Body of pancreas (tissue), 4 donors: ENCODE measurements around the gene SCN9A. TPM values are rescaled to one million over a fixed set of nuclear protein-coding genes. Genes with fewer than 3 reads are reported as not detected.
"Not testable (repeated sequence)": the region's sequence is repeated elsewhere in the genome, so short reads cannot be mapped to it uniquely, and the experiment has no call there.

Source experiments
- ATAC-seq: fragments of 150-250 bp; one replicate; pipeline ENCODE4 v1.9.1; 2016
- DNase-seq, 4 donors: peaks; one replicate each; pipeline ENCODE4 v3.0.0-alpha.2; 2019
- H3K27ac ChIP-seq, 4 donors: fragments of 200-600 bp; sonication (generic); 1 replicate in 3 of 4; 2 replicates in 1 of 4; pipeline versions ENCODE4 v1.5.1 to v1.6.1; 2016 to 2019; ENCODE audit warnings: mild to moderate bottlenecking in 1 of 4, mixed read lengths in 1 of 4, moderate library complexity in 1 of 4
- H3K27me3 ChIP-seq, 2 donors: fragments of 200-600 bp; sonication (generic); one replicate each; pipeline ENCODE4 v1.6.0; 2016; ENCODE audit warnings: mild to moderate bottlenecking in 1 of 2
- H3K36me3 ChIP-seq, 2 donors: fragments of 200-600 bp; sonication (generic); replicated peaks in 1 of 2; 2 replicates each; pipeline ENCODE4 v1.5.1; 2016; ENCODE audit warnings: low read depth in 2 of 2; ENCODE audit not compliant: insufficient read depth in 1 of 2
- H3K4me1 ChIP-seq: fragments of 200-600 bp; sonication (generic); one replicate; pipeline ENCODE4 v1.6.0; 2016
- H3K4me3 ChIP-seq, 2 donors: fragments of 200-600 bp; sonication (generic); 1 replicate in 1 of 2; 2 replicates in 1 of 2; pipeline ENCODE4 v1.5.1; 2016 to 2019
- H3K9me3 ChIP-seq, 3 donors: fragments of 200-600 bp; sonication (generic); 1 replicate in 2 of 3; 2 replicates in 1 of 3; pipeline ENCODE4 v1.5.1; 2016
- CTCF ChIP-seq, 7 experiments: fragments of 450-650 bp in 4 of 7; fragments of 200-600 bp in 3 of 7; sonication (generic) in 3 of 7; IDR thresholded peaks; one replicate each; pipeline ENCODE4 v1.5.1; 2016 to 2019; ENCODE audit warnings: antibody characterized with exemption in 7 of 7
- POLR2A ChIP-seq, 3 donors: fragments of 450-650 bp; IDR thresholded peaks; one replicate each; pipeline ENCODE4 v1.6.1; 2016; ENCODE audit warnings: antibody characterized with exemption in 3 of 3, mild to moderate bottlenecking in 2 of 3
- WGBS, 2 donors: methylation state at CpG; one replicate each; pipeline ENCODE4 v1.1.5; 2017; 5-methylcytosine and 5-hydroxymethylcytosine counted together
- intact Hi-C: fragments of 100-400 bp; cut with DNase I; formaldehyde crosslinking; loops from one replicate; pipeline ENCODE4 v1.15.1; 2023
- total RNA-seq, 2 donors: library from RNA; depleted of rRNA; stranded (reverse); fragments of >200 nt; gene quantifications; one replicate each; pipeline ENCODE4 v1.1.0, GENCODE V29; 2016

The SCN9A gene
- total RNA-seq, 2 donors from 2014 or later, result 9.9 to 11.9 TPM

- no peaks in the 10 kb centered on the region for H3K36me3 ChIP-seq
- H3K4me3 ChIP-seq, result no peak overlapping the region
- no peak for TF ChIP-seq POLR2A (IDR thresholded peaks at IDR 0.05)
- 27 to 36% methylated on average over 4 of the region's 4 CpGs for WGBS, 2 donors
- DNase-seq (peak in 3 of 4 donors; percentile 16 to 52 (median 30)), ATAC-seq (peak; percentile 96)
- H3K9me3 ChIP-seq, result peaks cover 0 to 3% (median 0%) of the 10 kb centered on the region in 3 donors
- intact Hi-C loops, result no loop called here
- H3K4me1 ChIP-seq, result peaks cover 14% of the 10 kb centered on the region
- no peaks in the 10 kb centered on the region for H3K27me3 ChIP-seq
- H3K27ac ChIP-seq, result peak overlapping the region; percentile 21 to 73 (median 68)
Observed at GRCh38 chr2:166230024-166230723, 145.6 kb downstream of the SCN9A start.

GRCh38 chr2:166229678-166230023 lies 146.1 kb downstream of the SCN9A start:
- ATAC-seq (peak; percentile 89), DNase-seq (peak in 1 of 4 donors; percentile 3)
- intact Hi-C loops, result no loop called here
- H3K4me1 ChIP-seq, result peaks cover 14% of the 10 kb centered on the region
- H3K27ac ChIP-seq, result peak overlapping the region in 3 of 4 donors; percentile 66 to 73 (median 70)
- H3K27me3 ChIP-seq, result no peaks in the 10 kb centered on the region
- peaks cover 0 to 3% (median 0%) of the 10 kb centered on the region in 3 donors for H3K9me3 ChIP-seq
- H3K36me3 ChIP-seq, result no peaks in the 10 kb centered on the region
- TF ChIP-seq POLR2A (IDR thresholded peaks at IDR 0.05) (no peak), CTCF (IDR thresholded peaks at IDR 0.05) (no peak)
- H3K4me3 ChIP-seq, result no peak overlapping the region

- no peak for ATAC-seq
Observed at GRCh38 chr2:166224197-166224596, 151.5 kb downstream of the SCN9A start.

GRCh38 chr2:166223298-166223697 lies 152.4 kb downstream of the SCN9A start:
- Histone ChIP-seq H3K4me1 (no peaks in the 10 kb centered on the region), H3K9me3 (peaks cover 0 to 3% (median 0%) of the 10 kb centered on the region in 3 donors), H3K27me3 (no peaks in the 10 kb centered on the region), H3K4me3 (no peak overlapping the region), H3K27ac (no peak overlapping the region), H3K36me3 (no peaks in the 10 kb centered on the region)
- DNase-seq (no peak), ATAC-seq (no peak)
- intact Hi-C loops, result no loop called here
- 96 to 97% methylated on average over 4 of the region's 4 CpGs for WGBS, 2 donors
- no peak for TF ChIP-seq CTCF (IDR thresholded peaks at IDR 0.05)

More at GRCh38 chr2:166224197-166224596, 151.5 kb downstream of the SCN9A start:
- Histone ChIP-seq H3K4me3 (no peak overlapping the region), H3K27me3 (no peaks in the 10 kb centered on the region), H3K4me1 (no peaks in the 10 kb centered on the region), H3K36me3 (no peaks in the 10 kb centered on the region), H3K9me3 (peaks cover 0 to 3% (median 0%) of the 10 kb centered on the region in 3 donors), H3K27ac (no peak overlapping the region)
- no peak for DNase-seq
- TF ChIP-seq CTCF (IDR thresholded peaks at IDR 0.05) (no peak), POLR2A (IDR thresholded peaks at IDR 0.05) (no peak)
- intact Hi-C loops, result no loop called here

GRCh38 chr2:166211079-166211478 lies 164.7 kb downstream of the SCN9A start:
- TF ChIP-seq CTCF (IDR thresholded peaks at IDR 0.05), result no peak
- no peak for TF ChIP-seq POLR2A (IDR thresholded peaks at IDR 0.05)
- no peak for DNase-seq
- Histone ChIP-seq H3K27me3 (no peaks in the 10 kb centered on the region), H3K4me3 (no peak overlapping the region), H3K27ac (no peak overlapping the region), H3K9me3 (peaks cover 0 to 8% (median 0%) of the 10 kb centered on the region in 3 donors), H3K4me1 (no peaks in the 10 kb centered on the region), H3K36me3 (no peaks in the 10 kb centered on the region)
- intact Hi-C loops, result no loop called here
- ATAC-seq, result no peak
- WGBS, 2 donors, result 75 to 82% methylated on average over 1 of the region's 1 CpG

- H3K4me3 ChIP-seq, intact Hi-C loops, ATAC-seq, DNase-seq, H3K27ac ChIP-seq, H3K27me3 ChIP-seq, H3K9me3 ChIP-seq, H3K36me3 ChIP-seq, H3K4me1 ChIP-seq: not testable (repeated sequence)
- WGBS, 2 donors, result 86 to 99% methylated on average over 4 of the region's 4 CpGs
Observed at GRCh38 chr2:166209944-166210343, 165.8 kb downstream of the SCN9A start.

- ATAC-seq, DNase-seq, H3K27me3 ChIP-seq: not testable (repeated sequence)
Observed at GRCh38 chr2:166209367-166209766, 166.4 kb downstream of the SCN9A start.

GRCh38 chr2:166206153-166206552 lies 169.6 kb downstream of the SCN9A start:
- DNase-seq, H3K36me3 ChIP-seq, H3K27me3 ChIP-seq, H3K9me3 ChIP-seq, H3K4me3 ChIP-seq, intact Hi-C loops, H3K4me1 ChIP-seq, H3K27ac ChIP-seq, ATAC-seq: not testable (repeated sequence)
- 70 to 78% methylated on average over 1 of the region's 1 CpG for WGBS, 2 donors

More at GRCh38 chr2:166209367-166209766, 166.4 kb downstream of the SCN9A start:
- H3K27ac ChIP-seq, H3K36me3 ChIP-seq, H3K9me3 ChIP-seq, H3K4me1 ChIP-seq, intact Hi-C loops, H3K4me3 ChIP-seq: not testable (repeated sequence)
- 100% methylated on average over 1 of the region's 1 CpG for WGBS, 2 donors
